H1 (cell line): Measurements from ENCODE around the gene CCDC63. TPM values are rescaled to one million over a fixed set of nuclear protein-coding genes. Genes with fewer than 3 reads are reported as not detected.

Experiments used
- polyA plus RNA-seq, 7 experiments: library from polyadenylated mRNA; depleted of rRNA in 3 of 7; stranded (reverse) in 5 of 7; unstranded in 2 of 7; fragments of >200 nt in 5 of 7; fragments of 200-250 nt in 2 of 7; gene quantifications; 1 replicate in 5 of 7; 2 replicates in 1 of 7; 4 replicates in 1 of 7; pipeline versions ENCODE4 v1.2.1 to v1.2.3, GENCODE V29; 2011 to 2013; ENCODE audit warnings: missing spikeins in 2 of 7, mixed read lengths in 2 of 7
- total RNA-seq: library from RNA; stranded (reverse); fragmentation: NEBNext Ultra II Directional; extraction: Animal tissue kit (Norgen Biotek cat#: 25700); gene quantifications from 2 replicates; pipeline ENCODE4 v1.2.1, GENCODE V29; 2021
- TF ChIP-seq, protein P1 (sequence below): fragments of 300-600 bp; sonication (generic); IDR thresholded peaks from 2 replicates; pipeline ENCODE4 v1.7.1; 2012; ENCODE audit warnings: low read length, moderate library complexity, mild to moderate bottlenecking, inconsistent platforms; ENCODE audit not compliant: insufficient replicate concordance

CCDC63 gene
- total and polyA plus RNA-seq, 2 of the 8 experiments (the other 6 are each of a cell fraction or from before 2014, with no cell fraction given), result 0.42 to 0.93 TPM

DNA sequence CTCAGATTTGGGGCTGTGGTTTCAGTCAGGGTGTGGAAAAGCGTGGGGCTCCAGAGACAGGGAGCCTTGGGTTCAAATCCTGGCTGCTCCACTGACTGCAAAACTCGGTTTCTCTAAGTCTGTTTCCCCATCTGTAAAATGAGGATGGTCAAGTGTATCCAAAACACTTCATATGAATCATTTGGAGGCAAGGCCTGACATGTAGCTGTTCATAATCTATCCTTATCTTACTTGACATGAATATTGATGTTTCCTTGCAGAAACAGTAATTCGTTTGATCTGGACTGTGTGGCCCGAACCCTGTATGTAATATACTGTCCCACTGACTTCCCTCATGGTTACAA lies 1.5 kb upstream of the CCDC63 start (continued):
- TF ChIP-seq, protein P1, sequence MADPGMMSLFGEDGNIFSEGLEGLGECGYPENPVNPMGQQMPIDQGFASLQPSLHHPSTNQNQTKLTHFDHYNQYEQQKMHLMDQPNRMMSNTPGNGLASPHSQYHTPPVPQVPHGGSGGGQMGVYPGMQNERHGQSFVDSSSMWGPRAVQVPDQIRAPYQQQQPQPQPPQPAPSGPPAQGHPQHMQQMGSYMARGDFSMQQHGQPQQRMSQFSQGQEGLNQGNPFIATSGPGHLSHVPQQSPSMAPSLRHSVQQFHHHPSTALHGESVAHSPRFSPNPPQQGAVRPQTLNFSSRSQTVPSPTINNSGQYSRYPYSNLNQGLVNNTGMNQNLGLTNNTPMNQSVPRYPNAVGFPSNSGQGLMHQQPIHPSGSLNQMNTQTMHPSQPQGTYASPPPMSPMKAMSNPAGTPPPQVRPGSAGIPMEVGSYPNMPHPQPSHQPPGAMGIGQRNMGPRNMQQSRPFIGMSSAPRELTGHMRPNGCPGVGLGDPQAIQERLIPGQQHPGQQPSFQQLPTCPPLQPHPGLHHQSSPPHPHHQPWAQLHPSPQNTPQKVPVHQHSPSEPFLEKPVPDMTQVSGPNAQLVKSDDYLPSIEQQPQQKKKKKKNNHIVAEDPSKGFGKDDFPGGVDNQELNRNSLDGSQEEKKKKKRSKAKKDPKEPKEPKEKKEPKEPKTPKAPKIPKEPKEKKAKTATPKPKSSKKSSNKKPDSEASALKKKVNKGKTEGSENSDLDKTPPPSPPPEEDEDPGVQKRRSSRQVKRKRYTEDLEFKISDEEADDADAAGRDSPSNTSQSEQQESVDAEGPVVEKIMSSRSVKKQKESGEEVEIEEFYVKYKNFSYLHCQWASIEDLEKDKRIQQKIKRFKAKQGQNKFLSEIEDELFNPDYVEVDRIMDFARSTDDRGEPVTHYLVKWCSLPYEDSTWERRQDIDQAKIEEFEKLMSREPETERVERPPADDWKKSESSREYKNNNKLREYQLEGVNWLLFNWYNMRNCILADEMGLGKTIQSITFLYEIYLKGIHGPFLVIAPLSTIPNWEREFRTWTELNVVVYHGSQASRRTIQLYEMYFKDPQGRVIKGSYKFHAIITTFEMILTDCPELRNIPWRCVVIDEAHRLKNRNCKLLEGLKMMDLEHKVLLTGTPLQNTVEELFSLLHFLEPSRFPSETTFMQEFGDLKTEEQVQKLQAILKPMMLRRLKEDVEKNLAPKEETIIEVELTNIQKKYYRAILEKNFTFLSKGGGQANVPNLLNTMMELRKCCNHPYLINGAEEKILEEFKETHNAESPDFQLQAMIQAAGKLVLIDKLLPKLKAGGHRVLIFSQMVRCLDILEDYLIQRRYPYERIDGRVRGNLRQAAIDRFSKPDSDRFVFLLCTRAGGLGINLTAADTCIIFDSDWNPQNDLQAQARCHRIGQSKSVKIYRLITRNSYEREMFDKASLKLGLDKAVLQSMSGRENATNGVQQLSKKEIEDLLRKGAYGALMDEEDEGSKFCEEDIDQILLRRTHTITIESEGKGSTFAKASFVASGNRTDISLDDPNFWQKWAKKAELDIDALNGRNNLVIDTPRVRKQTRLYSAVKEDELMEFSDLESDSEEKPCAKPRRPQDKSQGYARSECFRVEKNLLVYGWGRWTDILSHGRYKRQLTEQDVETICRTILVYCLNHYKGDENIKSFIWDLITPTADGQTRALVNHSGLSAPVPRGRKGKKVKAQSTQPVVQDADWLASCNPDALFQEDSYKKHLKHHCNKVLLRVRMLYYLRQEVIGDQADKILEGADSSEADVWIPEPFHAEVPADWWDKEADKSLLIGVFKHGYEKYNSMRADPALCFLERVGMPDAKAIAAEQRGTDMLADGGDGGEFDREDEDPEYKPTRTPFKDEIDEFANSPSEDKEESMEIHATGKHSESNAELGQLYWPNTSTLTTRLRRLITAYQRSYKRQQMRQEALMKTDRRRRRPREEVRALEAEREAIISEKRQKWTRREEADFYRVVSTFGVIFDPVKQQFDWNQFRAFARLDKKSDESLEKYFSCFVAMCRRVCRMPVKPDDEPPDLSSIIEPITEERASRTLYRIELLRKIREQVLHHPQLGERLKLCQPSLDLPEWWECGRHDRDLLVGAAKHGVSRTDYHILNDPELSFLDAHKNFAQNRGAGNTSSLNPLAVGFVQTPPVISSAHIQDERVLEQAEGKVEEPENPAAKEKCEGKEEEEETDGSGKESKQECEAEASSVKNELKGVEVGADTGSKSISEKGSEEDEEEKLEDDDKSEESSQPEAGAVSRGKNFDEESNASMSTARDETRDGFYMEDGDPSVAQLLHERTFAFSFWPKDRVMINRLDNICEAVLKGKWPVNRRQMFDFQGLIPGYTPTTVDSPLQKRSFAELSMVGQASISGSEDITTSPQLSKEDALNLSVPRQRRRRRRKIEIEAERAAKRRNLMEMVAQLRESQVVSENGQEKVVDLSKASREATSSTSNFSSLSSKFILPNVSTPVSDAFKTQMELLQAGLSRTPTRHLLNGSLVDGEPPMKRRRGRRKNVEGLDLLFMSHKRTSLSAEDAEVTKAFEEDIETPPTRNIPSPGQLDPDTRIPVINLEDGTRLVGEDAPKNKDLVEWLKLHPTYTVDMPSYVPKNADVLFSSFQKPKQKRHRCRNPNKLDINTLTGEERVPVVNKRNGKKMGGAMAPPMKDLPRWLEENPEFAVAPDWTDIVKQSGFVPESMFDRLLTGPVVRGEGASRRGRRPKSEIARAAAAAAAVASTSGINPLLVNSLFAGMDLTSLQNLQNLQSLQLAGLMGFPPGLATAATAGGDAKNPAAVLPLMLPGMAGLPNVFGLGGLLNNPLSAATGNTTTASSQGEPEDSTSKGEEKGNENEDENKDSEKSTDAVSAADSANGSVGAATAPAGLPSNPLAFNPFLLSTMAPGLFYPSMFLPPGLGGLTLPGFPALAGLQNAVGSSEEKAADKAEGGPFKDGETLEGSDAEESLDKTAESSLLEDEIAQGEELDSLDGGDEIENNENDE, result no peak
